ENCODE measurements around the gene SLC12A3.

SLC12A3 gene

DNA sequence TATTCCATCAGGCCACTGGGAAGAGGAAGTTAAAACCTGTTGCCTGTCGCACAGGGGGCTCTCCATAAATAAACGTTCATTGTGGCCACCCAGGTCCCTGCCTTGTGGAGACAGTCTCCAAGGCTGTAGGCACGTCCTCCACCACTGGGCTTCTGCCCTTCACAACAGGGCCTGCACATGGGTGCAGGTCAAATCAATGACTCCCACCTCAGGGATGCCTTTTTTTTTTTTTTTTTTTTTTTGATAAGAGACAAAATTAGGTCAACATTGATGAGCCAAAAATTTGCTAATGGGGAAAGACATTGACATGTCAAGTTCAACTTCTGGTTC is 12.6 kb upstream of the SLC12A3 start:
- Mint-ChIP-seq H3K4me3 (no peak overlapping the region), H3K9me3 (no peaks in the 10 kb centered on the region), H3K27ac (no peak overlapping the region), H3K4me1 (ENCODE audit: low read depth) (peaks cover 24% of the 10 kb centered on the region), H3K27me3 (ENCODE audit: low read depth) (no peaks in the 10 kb centered on the region), H3K36me3 (ENCODE audit: low read depth) (peaks cover 2% of the 10 kb centered on the region)
- DNase-seq (ENCODE audit: low spot score) = no peak

DNA sequence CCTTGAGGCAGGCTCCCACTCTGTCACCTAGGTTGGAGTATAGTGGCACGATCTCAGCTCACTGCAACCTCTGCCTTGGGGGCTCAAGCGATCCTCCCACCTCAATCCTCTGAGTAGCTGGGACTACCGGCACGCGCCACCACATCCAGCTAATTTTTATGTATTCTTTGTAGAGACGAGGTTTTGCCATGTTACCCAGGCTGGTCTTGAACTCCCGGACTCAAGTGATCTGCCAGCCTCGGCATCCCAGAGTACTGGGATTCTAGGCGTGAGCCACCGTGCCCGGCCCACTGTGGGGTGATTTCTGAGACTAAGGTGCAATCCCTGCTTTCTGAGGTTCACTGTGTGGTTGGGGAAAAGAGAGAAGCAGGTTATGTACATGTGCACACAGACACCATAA is 12.0 kb upstream of the SLC12A3 start:
- Mint-ChIP-seq H3K4me3 (no peak overlapping the region), H3K4me1 (ENCODE audit: low read depth) (peaks cover 18% of the 10 kb centered on the region), H3K27me3 (ENCODE audit: low read depth) (no peaks in the 10 kb centered on the region), H3K27ac (no peak overlapping the region), H3K36me3 (ENCODE audit: low read depth) (peaks cover 2% of the 10 kb centered on the region), H3K9me3 (no peaks in the 10 kb centered on the region)
- DNase-seq (ENCODE audit: low spot score) = no peak

DNA sequence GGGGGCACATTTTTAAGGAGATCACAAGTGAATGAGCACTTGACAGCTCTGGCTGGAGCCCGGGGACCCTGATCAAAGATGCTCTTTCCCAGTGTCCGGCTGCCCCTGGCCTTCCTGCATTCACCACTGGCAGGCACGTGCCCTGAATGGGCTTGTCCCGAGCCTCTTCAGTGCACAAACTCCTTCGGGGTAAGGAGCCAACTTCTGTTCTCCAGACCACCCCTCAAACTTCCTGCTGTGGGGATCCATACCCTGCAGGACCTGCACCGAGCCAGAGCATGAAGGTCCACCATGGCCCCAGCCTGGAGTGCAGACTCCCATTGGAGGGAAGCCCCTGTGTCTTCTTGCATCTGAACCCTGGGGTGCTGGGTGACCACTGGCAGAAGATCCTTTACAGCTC is 9.8 kb upstream of the SLC12A3 start:
- Mint-ChIP-seq H3K27me3 (ENCODE audit: low read depth) (no peaks in the 10 kb centered on the region), H3K4me1 (ENCODE audit: low read depth) (peaks cover 15% of the 10 kb centered on the region), H3K9me3 (no peaks in the 10 kb centered on the region), H3K36me3 (ENCODE audit: low read depth) (no peaks in the 10 kb centered on the region), H3K4me3 (no peak overlapping the region), H3K27ac (no peak overlapping the region)
- no peak for DNase-seq (ENCODE audit: low spot score)

DNA sequence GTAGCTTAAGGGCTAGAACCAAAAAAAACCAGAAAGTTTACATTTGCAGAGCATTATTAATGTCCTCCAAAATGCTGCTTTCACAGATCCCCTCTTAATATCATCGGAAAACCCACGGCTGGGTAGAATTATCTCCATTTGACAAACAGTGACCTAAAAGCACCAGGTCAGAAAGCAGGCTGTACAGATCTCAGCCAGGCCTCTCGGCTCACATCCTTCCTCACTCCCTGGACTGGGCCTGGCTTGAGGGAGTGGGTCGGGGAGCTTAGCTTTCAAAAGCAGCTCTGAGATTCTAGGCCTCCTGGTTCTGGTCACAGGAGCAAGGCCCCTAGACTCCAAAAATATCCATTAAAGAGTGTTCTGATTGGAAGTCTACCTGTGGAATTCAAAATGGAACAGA is 9.1 kb upstream of the SLC12A3 start:
- Mint-ChIP-seq H3K4me1 (ENCODE audit: low read depth) (peaks cover 20% of the 10 kb centered on the region), H3K36me3 (ENCODE audit: low read depth) (no peaks in the 10 kb centered on the region), H3K27me3 (ENCODE audit: low read depth) (no peaks in the 10 kb centered on the region), H3K27ac (no peak overlapping the region), H3K4me3 (no peak overlapping the region), H3K9me3 (no peaks in the 10 kb centered on the region)
- no peak for DNase-seq (ENCODE audit: low spot score)

DNA sequence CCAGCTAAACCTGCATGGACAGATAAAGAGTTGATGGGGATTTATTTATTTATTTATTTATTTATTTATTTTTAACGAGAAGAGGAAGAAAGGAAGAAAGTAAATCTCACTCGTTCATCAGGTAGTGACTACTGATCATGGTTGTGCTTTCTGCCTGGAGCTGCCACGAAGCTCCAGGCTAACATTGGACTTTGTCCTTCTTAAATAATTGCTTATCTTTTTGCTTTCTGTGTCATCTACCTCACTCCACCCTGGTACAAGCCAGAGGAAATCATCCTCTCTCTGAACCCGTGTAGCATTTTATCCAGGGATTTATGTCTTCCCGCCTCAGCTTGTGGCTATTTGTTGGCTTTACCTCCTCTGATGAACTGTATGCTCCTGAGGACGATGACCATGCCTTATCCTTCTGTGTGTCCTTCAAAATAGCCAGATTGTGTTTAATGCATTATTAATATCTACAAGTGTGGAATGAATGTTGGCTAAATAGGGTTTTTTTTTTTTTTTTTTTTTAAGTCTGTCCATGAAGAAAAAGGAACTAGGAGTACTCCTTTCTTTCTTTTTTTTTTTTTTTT is 8.0 kb upstream of the SLC12A3 start:
- Mint-ChIP-seq H3K27me3 (ENCODE audit: low read depth) (no peaks in the 10 kb centered on the region), H3K27ac (no peak overlapping the region), H3K4me3 (no peak overlapping the region)

DNA sequence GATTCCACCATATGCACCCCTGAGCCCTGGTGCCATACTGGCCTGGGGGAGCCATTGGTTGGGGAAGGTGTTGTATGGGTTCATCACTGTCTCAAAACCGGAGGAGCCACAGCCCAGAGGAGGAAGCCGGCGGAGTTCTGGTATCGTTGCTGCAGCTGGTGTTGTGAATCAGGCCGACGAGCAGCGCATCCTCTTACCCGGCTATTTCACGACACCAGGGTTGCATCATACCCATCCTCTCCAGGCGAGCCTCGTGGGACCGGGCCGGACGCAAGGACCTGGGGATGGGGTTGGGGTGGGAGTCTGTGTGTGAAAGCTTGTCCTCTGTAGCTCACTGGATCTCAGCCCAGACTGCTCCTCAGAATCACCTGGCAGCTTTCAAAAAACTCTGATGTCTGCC is 6.6 kb upstream of the SLC12A3 start:
- DNase-seq (ENCODE audit: low spot score) = no peak
- no peak overlapping the region for H3K27ac Mint-ChIP-seq
- no peaks in the 10 kb centered on the region for H3K9me3 Mint-ChIP-seq
- H3K36me3 Mint-ChIP-seq (ENCODE audit: low read depth) = no peaks in the 10 kb centered on the region
- peaks cover 41% of the 10 kb centered on the region for H3K4me1 Mint-ChIP-seq (ENCODE audit: low read depth)
- no peak overlapping the region for H3K4me3 Mint-ChIP-seq
- H3K27me3 Mint-ChIP-seq (ENCODE audit: low read depth) = no peaks in the 10 kb centered on the region

More for the DNA sequence above, 8.0 kb upstream of the SLC12A3 start:
- Mint-ChIP-seq H3K4me1 (ENCODE audit: low read depth) (peaks cover 28% of the 10 kb centered on the region), H3K9me3 (no peaks in the 10 kb centered on the region), H3K36me3 (ENCODE audit: low read depth) (no peaks in the 10 kb centered on the region)
- DNase-seq (ENCODE audit: low spot score) = no peak

DNA sequence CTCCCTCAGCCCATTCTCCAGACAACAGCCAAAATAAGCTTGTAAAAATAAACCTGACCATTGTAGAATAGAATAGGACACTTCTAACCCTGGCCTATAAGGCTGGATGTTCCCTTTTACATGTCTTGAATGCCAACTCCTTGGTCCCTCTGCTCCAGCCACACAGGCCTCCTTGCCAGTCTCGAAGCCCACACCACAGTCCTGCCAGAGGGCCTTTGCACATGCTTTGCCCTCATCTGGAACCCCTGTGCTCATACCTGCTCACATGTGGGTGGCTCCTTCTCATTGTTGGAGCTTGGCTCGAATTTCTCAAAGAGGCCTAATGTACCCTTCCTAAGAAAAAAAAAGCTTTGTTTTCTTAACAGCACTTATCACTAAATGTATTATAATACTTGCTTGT is 5.4 kb upstream of the SLC12A3 start:
- Mint-ChIP-seq H3K27ac (no peak overlapping the region), H3K9me3 (no peaks in the 10 kb centered on the region), H3K36me3 (ENCODE audit: low read depth) (no peaks in the 10 kb centered on the region), H3K4me3 (no peak overlapping the region), H3K4me1 (ENCODE audit: low read depth) (peaks cover 44% of the 10 kb centered on the region), H3K27me3 (ENCODE audit: low read depth) (no peaks in the 10 kb centered on the region)
- no peak for DNase-seq (ENCODE audit: low spot score)

DNA sequence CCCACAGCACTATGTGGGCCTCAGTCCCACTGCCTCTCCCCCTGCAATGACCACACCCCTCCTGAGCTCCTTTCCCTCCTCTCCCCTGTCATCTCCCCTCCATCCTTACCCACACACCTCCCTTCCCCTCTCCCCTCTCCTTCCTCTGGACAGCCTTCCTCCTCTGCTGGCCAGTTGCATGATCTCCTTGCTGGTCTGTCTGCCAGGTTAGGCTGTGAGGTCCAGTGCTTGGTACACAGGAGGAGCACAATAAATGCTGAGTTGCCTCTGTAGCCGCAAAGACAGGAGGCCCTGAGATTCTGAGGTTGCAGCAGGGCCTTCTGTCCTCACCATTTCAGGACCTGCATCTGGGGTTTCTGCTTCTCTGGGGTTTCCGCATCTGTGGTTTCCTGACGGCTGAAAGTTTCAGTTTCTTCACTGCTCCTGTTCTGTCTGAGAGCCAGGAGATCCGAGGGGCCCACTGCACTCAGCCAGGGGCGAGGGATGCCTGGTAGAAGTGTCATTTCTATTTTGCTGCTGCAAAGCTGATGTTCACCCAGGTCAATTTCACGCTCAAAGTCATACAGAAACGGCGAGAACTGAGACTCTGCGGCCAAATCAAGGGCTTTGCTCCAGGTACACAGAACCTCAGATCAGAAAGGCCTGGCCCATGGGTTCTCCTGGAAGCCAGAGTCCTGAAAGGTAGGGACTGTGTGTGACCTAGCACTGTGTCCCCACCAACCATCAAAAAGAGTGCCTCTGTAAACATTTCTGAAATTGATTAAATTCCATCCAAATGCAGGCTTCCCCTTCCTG is 4.6 kb upstream of the SLC12A3 start:
- Mint-ChIP-seq H3K4me3 (peak overlapping the region; percentile 68), H3K9me3 (no peaks in the 10 kb centered on the region), H3K27ac (peak overlapping the region; percentile 86), H3K36me3 (ENCODE audit: low read depth) (no peaks in the 10 kb centered on the region), H3K4me1 (ENCODE audit: low read depth) (peaks cover 45% of the 10 kb centered on the region), H3K27me3 (ENCODE audit: low read depth) (no peaks in the 10 kb centered on the region)
- peak; percentile 57 for DNase-seq (ENCODE audit: low spot score)

DNA sequence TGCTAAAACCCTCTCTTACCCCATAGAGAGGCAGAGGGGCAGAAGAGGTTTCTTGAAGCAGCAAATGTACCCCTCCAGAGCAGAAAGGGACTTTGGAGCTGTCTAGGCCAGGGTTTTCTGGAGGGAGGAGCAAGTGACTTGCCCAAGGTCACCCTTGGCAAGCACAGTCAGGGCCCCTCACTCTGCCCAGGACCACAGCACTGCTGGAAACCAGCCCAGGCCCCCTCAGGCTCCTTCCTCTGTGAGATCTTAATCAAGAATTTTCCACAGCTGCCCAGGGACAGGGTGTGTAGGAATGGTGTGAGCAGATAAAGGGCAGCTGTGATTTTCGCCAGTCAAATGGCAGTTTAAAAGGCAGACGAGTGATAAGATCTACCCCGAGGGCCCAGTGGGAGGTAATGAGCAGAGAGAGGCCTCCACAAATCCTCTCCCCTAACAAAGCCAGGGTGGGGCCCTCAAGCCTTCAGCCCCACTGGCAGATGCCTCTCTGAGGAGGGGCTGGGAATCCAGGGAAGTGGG is 3.9 kb upstream of the SLC12A3 start:
- Mint-ChIP-seq H3K36me3 (ENCODE audit: low read depth) (no peaks in the 10 kb centered on the region), H3K27ac (peak overlapping the region; percentile 86), H3K4me3 (peak overlapping the region; percentile 68), H3K9me3 (no peaks in the 10 kb centered on the region), H3K27me3 (ENCODE audit: low read depth) (no peaks in the 10 kb centered on the region), H3K4me1 (ENCODE audit: low read depth) (peaks cover 45% of the 10 kb centered on the region)
- peak; percentile 15 for DNase-seq (ENCODE audit: low spot score)

DNA sequence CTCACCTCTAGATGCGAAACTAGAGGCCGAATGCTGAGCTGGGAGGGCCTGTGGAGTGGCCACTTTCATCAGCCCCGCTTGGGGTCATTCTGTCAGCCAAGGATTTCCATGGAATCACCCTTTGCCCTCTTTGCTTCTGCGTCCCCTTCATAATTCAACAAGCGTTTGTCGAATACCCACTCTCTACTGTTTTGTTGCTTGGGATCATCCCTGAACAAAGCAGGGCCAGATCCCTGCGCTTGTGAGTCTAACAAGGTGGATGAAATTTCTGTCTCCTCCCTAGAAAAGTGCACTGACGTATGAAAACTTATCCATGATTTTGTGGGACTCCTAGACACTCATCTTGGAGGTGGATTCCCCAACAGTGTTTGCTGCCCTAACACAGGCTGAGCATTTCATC is 3.3 kb upstream of the SLC12A3 start:
- Mint-ChIP-seq H3K4me3 (no peak overlapping the region), H3K27ac (no peak overlapping the region), H3K9me3 (no peaks in the 10 kb centered on the region), H3K36me3 (ENCODE audit: low read depth) (no peaks in the 10 kb centered on the region), H3K27me3 (ENCODE audit: low read depth) (no peaks in the 10 kb centered on the region), H3K4me1 (ENCODE audit: low read depth) (peaks cover 45% of the 10 kb centered on the region)
- DNase-seq (ENCODE audit: low spot score) = no peak

DNA sequence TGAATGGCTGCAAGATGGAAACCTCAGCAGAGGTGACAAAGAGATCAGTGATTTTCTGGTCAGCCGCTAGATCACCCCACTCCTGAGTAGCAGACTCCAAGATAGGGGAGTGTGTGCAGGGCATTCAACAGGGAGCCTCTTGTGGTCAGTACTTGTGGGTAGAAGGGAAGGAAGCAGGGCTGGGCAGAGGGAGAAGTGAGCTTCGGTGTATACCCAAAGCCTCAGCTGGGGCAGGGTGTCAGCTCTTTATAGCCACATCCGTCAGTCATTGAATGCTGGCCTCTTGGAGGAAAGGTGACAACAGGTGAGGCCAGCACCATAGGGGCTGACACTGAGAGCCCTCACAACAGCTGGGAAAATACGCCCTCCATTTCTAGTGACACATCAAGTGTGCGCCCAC is 2.2 kb upstream of the SLC12A3 start:
- Mint-ChIP-seq H3K27me3 (ENCODE audit: low read depth) (no peaks in the 10 kb centered on the region), H3K27ac (no peak overlapping the region), H3K4me1 (ENCODE audit: low read depth) (peaks cover 47% of the 10 kb centered on the region), H3K36me3 (ENCODE audit: low read depth) (no peaks in the 10 kb centered on the region), H3K4me3 (no peak overlapping the region), H3K9me3 (no peaks in the 10 kb centered on the region)
- no peak for DNase-seq (ENCODE audit: low spot score)

DNA sequence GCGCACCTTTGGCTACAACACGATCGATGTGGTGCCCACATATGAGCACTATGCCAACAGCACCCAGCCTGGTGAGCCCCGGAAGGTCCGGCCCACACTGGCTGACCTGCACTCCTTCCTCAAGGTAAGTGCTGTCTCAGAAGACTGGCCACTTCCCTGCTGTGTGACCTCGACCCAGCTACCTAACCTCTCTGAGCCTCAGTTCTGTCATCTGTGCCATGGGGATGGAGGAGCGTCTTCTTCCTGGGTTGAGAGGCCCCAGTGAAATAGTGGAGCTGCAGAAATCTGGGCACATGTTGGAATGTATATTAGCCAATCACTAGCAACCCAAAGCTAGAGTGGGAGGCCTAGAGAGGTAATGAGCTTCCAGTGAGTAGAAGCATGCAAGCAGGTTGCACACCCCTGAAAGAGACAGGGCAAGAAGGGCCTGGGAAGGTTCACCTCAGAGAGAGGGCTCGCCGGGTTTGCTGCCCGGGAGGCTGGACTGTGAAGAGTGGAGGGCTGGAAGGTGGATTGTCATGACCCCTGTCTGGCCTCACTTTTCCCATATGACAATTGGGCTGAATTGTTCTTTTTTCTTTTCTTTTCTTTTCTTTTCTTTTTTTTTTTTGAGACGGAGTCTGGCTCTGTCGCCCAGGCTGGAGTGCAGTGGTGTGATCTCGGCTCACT is 521 bp downstream of the SLC12A3 start:
- H3K36me3 Mint-ChIP-seq (ENCODE audit: low read depth) = no peaks in the 10 kb centered on the region
- peaks cover 33% of the 10 kb centered on the region for H3K4me1 Mint-ChIP-seq (ENCODE audit: low read depth)
- H3K27me3 Mint-ChIP-seq (ENCODE audit: low read depth) = no peaks in the 10 kb centered on the region
- no peak for DNase-seq (ENCODE audit: low spot score)
- peak overlapping the region; percentile 15 for H3K27ac Mint-ChIP-seq
- H3K9me3 Mint-ChIP-seq = no peaks in the 10 kb centered on the region
- no peak overlapping the region for H3K4me3 Mint-ChIP-seq

DNA sequence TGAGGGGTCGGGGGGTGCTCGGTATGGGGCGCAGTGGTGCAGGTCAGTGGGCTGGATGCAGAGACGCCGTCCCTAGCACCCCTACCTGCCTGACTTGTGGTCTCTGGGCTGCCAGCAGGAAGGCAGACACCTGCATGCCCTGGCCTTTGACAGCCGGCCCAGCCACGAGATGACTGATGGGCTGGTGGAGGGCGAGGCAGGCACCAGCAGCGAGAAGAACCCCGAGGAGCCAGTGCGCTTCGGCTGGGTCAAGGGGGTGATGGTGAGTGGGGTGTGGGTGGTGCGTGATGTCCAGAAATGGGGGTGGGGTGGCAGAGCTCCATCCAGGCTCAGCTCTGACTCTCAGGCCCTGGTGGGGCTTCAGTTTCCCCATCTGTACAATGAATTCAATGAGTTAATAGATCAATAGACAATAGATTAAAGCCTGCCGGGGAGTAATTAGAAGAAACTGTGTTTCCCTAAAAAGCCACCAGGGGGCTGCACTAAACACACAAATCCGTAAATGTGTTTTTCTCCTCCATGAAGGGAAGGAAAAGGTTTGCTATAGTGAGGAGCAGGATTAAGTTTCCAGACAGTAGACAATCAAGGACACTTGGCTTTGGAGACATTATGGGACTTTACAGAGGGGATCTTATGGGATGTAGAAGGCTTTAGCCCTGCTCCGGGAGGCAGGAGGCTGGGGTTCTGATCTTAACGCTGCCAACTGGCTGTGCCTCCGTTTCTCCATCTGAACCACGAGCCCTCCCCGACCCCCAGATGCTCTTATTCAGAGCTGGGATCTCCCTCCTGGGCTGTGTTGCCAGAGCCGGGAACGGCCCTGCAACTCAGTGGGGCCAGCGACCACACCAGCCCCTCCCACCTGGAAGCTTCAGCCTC is 2.2 kb downstream of the SLC12A3 start:
- Mint-ChIP-seq H3K9me3 (no peaks in the 10 kb centered on the region), H3K27ac (no peak overlapping the region), H3K4me1 (ENCODE audit: low read depth) (peaks cover 18% of the 10 kb centered on the region), H3K36me3 (ENCODE audit: low read depth) (no peaks in the 10 kb centered on the region), H3K4me3 (no peak overlapping the region), H3K27me3 (ENCODE audit: low read depth) (no peaks in the 10 kb centered on the region)
- no peak for DNase-seq (ENCODE audit: low spot score)

DNA sequence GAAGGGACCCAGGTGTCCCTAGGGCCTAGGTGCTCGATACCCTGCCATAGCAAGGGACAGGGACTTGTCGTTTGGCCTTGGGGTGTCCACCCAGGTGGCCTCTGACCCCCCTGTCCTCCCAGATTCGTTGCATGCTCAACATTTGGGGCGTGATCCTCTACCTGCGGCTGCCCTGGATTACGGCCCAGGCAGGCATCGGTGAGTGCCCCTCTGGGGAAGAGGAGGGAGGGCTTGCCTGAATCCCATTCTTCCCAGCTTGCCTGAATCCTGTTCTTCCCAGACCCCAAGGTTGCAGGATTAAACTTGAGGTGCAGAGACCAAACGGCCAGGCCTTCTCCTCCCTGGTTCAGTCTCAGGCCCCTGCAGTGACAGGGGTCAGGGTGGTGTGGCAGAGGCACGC is 3.2 kb downstream of the SLC12A3 start:
- no peak overlapping the region for H3K4me3 Mint-ChIP-seq
- no peak for DNase-seq (ENCODE audit: low spot score)
- H3K9me3 Mint-ChIP-seq = no peaks in the 10 kb centered on the region
- H3K4me1 Mint-ChIP-seq (ENCODE audit: low read depth) = peaks cover 8% of the 10 kb centered on the region
- no peak overlapping the region for H3K27ac Mint-ChIP-seq
- no peaks in the 10 kb centered on the region for H3K36me3 Mint-ChIP-seq (ENCODE audit: low read depth)
- H3K27me3 Mint-ChIP-seq (ENCODE audit: low read depth) = no peaks in the 10 kb centered on the region
